Skeletal muscle satellite cell (primary cell): Measurements from ENCODE around the gene RANBP17. TPM values are rescaled to one million over a fixed set of nuclear protein-coding genes. Genes with fewer than 3 reads are reported as not detected.
"Not testable (repeated sequence)": the region's sequence is repeated elsewhere in the genome, so short reads cannot be mapped to it uniquely, and the experiment has no call there.

Experiments
- H3K27me3 ChIP-seq: 2 replicates; pipeline ENCODE4 v1.7.0; 2013; ENCODE audit warnings: low read length; ENCODE audit not compliant: control insufficient read depth, insufficient read depth
- H3K36me3 ChIP-seq: 2 replicates; pipeline ENCODE4 v1.7.0; 2013; ENCODE audit warnings: mild to moderate bottlenecking, control low read depth, low read length; ENCODE audit not compliant: insufficient read depth
- H3K4me1 ChIP-seq: 2 replicates; pipeline ENCODE4 v1.7.0; 2013; ENCODE audit warnings: low read length; ENCODE audit not compliant: control insufficient read depth, insufficient read depth
- H3K4me2 ChIP-seq: 2 replicates; pipeline ENCODE4 v1.7.0; 2013; ENCODE audit warnings: mild to moderate bottlenecking, low read length
- H3K4me3 ChIP-seq: 2 replicates; pipeline ENCODE4 v1.7.0; 2013; ENCODE audit warnings: low read length
- H3K9ac ChIP-seq: 2 replicates; pipeline ENCODE4 v1.7.0; 2013; ENCODE audit warnings: mild to moderate bottlenecking, low read depth, low read length, moderate library complexity
- H3K9me3 ChIP-seq: replicated peaks from 2 replicates; pipeline ENCODE4 v1.7.0; 2013; ENCODE audit warnings: mild to moderate bottlenecking, control low read depth, low read length
- total RNA-seq: library from RNA; depleted of rRNA; stranded (reverse); fragments of >200 nt; gene quantifications from 2 replicates; pipeline ENCODE4 v1.2.3, GENCODE V29; 2012; rRNA removed

The RANBP17 gene
- total RNA-seq, result 11.2 and 17.9 TPM in 2 replicates

DNA sequence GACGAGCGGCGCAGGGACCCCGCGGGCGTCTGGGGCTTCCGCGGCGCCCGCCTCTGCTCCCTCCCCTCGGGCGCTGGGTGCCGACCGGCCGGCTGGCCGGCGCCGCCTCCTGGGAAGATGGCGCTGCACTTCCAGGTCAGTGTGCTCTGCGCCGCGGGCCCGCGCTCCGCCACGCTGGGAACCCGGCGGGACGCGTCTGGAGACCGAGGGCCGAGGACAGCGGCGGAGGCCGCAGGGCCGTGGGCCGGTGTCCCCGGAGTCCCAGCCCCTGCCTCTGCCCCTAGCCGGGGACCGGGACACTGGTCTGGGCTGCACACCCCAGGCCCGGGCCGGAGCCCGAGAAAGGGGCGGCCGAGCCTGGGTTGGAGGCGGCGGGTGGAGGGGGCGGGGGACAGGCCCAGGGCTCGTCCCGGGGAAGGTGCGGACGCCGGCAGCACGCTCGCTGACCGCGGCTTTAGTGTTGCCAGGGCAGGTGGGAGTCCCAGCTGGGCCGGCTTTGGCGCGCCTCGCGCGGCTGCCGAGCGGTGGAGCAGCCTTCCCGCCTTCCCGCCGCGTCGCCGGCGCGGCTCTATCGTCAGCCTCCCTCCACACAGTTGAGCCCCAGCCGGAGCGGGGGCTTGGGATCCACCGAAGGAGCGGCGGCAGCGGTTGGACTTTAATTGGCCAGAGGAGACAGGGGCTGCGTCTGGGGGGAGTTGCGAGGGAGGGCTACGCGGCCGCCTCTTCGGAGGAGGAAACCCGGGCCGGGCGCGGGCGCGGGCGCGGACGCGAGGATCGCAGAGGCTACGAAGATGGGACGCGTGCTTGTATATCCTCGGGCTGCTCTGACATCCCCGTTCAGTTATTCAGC, at the start of gene RANBP17:
TSS of gene RANBP17 (plus strand) at position 102 of the 850 bp plus-strand sequence.
- peak within 1 kb of the TSS; percentile 76 for H3K4me2 ChIP-seq
- no peaks in the 10 kb centered on the region for H3K36me3 ChIP-seq
- peaks cover 7% of the 10 kb centered on the region for H3K9me3 ChIP-seq
- H3K9ac ChIP-seq, result peak within 1 kb of the TSS; percentile 85
- peak within 1 kb of the TSS; percentile 79 for H3K4me3 ChIP-seq
- H3K4me1 ChIP-seq, result peaks cover 14% of the 10 kb centered on the region
- no peaks in the 10 kb centered on the region for H3K27me3 ChIP-seq

GRCh38 chr5:170813231-170813630, 48.6 kb upstream of the RANBP17 start:
- Histone ChIP-seq H3K9me3 (no peaks in the 10 kb centered on the region), H3K9ac (no peak overlapping the region), H3K4me1 (no peaks in the 10 kb centered on the region), H3K4me3 (no peak overlapping the region), H3K27me3 (no peaks in the 10 kb centered on the region), H3K4me2 (no peak overlapping the region), H3K36me3 (no peaks in the 10 kb centered on the region)

DNA sequence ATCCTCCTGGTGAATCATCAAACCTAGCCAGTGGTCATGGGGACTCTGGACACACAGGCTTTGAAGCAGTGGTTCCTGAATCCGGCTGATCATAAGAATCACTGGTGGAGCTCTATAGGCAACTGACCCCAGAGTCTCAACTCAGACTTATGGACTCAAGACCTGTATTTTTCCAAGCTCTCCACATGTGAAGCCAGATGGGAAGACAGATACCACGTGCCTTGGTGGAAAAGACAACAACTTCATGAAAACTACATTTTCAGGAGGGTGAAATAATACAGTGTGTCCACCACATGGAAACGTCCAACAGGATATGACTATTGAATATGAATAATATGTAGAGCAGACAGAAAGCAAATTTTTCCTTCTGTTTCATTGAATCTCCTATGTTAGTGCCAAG, 44.6 kb upstream of the RANBP17 start:
- Histone ChIP-seq H3K36me3 (no peaks in the 10 kb centered on the region), H3K9ac (no peak overlapping the region), H3K4me1 (no peaks in the 10 kb centered on the region), H3K4me2 (no peak overlapping the region), H3K4me3 (no peak overlapping the region), H3K27me3 (peaks cover 5% of the 10 kb centered on the region), H3K9me3 (no peaks in the 10 kb centered on the region)

- Histone ChIP-seq H3K27me3 (peaks cover 9% of the 10 kb centered on the region), H3K36me3 (no peaks in the 10 kb centered on the region), H3K9me3 (no peaks in the 10 kb centered on the region), H3K4me3 (no peak overlapping the region), H3K9ac (no peak overlapping the region), H3K4me2 (no peak overlapping the region), H3K4me1 (no peaks in the 10 kb centered on the region)
Observed at GRCh38 chr5:170818232-170818631, 43.6 kb upstream of the RANBP17 start.

DNA sequence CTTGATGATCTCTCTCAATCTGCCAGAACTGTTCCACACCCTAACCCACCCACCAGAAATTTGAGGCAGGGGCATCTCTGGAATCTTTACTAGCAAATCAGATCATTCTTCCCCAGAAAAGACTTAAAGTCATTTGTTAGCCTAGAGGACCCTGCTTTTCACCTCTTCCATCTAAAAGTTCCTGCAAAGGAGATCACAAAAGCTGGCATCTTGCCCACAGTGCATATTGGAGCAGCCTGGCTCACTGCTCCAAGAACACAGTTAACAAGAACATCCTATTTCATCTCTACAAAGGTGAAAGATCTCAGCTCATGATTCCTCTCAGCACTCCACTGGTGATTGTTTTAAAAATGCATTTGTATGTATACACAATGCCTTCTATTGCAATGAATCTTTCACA, 42.0 kb upstream of the RANBP17 start:
- H3K27me3 ChIP-seq, result peaks cover 9% of the 10 kb centered on the region
- H3K4me2 ChIP-seq, result no peak overlapping the region
- no peak overlapping the region for H3K9ac ChIP-seq
- H3K4me1 ChIP-seq, result no peaks in the 10 kb centered on the region
- H3K9me3 ChIP-seq, result no peaks in the 10 kb centered on the region
- no peak overlapping the region for H3K4me3 ChIP-seq
- H3K36me3 ChIP-seq, result no peaks in the 10 kb centered on the region

DNA sequence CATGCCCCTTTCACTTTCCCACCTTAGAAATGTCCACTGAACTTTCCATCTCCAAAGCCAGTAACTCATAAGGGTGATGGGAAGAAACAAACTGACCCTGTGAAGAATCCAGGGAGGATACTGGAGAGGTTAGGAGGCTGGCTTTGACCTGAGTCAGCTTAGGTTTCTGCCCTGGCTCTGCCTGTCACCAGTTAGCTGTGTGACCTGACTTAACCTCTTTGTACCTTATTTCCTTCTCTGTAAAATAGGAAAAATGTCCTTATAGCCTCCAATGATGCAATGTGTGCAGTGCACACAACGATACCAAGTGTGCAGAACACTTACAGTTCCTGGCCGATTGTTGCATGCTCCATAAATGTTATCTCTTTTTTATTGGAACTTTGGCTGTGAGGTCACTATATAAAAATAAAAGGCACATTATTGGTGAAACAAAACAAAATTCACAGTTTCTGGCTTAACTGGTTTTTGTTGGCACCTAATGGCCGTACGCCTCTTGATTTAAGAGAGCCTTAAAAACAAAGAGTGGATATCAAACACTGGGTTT, 40.5 kb upstream of the RANBP17 start:
- H3K27me3 ChIP-seq, result peaks cover 9% of the 10 kb centered on the region
- no peaks in the 10 kb centered on the region for H3K4me1 ChIP-seq
- H3K4me2 ChIP-seq, result no peak overlapping the region
- no peaks in the 10 kb centered on the region for H3K9me3 ChIP-seq
- no peak overlapping the region for H3K9ac ChIP-seq
- no peak overlapping the region for H3K4me3 ChIP-seq
- no peaks in the 10 kb centered on the region for H3K36me3 ChIP-seq

- Histone ChIP-seq H3K4me2 (no peak overlapping the region), H3K4me1 (no peaks in the 10 kb centered on the region), H3K9me3 (no peaks in the 10 kb centered on the region)
Observed at GRCh38 chr5:170826117-170826516, 35.7 kb upstream of the RANBP17 start.

DNA sequence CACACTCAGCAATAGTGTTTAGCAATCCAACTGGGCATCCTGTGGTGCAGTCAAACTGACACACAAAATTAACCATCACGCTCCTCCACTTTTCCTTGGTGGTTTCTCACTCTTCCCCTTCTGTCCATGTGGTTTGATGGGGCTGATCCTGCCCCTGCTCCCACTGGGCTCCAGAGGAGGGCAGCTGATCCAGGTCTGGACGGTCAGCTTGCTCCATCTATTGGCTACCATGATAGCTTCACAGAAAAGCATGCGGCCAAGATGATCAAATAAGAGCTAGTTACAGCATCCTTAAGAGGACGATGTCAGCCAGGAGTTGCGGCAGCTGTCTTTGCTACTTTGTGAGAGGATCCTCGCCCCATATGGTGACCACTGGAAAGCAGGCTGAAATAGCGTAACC, 29.6 kb upstream of the RANBP17 start:
- Histone ChIP-seq H3K4me3 (no peak overlapping the region), H3K27me3 (no peaks in the 10 kb centered on the region), H3K36me3 (no peaks in the 10 kb centered on the region), H3K9me3 (no peaks in the 10 kb centered on the region), H3K4me2 (no peak overlapping the region), H3K9ac (no peak overlapping the region), H3K4me1 (no peaks in the 10 kb centered on the region)

More at GRCh38 chr5:170826117-170826516, 35.7 kb upstream of the RANBP17 start:
- H3K4me3 ChIP-seq, result no peak overlapping the region
- no peaks in the 10 kb centered on the region for H3K36me3 ChIP-seq
- H3K9ac ChIP-seq, result no peak overlapping the region
- H3K27me3 ChIP-seq, result peaks cover 6% of the 10 kb centered on the region

- H3K4me1 ChIP-seq, H3K27me3 ChIP-seq, H3K9ac ChIP-seq, H3K9me3 ChIP-seq, H3K4me3 ChIP-seq, H3K4me2 ChIP-seq, H3K36me3 ChIP-seq: not testable (repeated sequence)
Observed at GRCh38 chr5:170833981-170834380, 27.8 kb upstream of the RANBP17 start.

- no peak overlapping the region for H3K9ac ChIP-seq
- no peak overlapping the region for H3K4me2 ChIP-seq
- no peaks in the 10 kb centered on the region for H3K36me3 ChIP-seq
- H3K9me3 ChIP-seq, result no peaks in the 10 kb centered on the region
- H3K27me3 ChIP-seq, result peaks cover 2% of the 10 kb centered on the region
- H3K4me3 ChIP-seq, result no peak overlapping the region
- H3K4me1 ChIP-seq, result no peaks in the 10 kb centered on the region
Observed at GRCh38 chr5:170836226-170836625, 25.6 kb upstream of the RANBP17 start.

- no peak overlapping the region for H3K4me2 ChIP-seq
- no peaks in the 10 kb centered on the region for H3K36me3 ChIP-seq
- H3K4me3 ChIP-seq, result no peak overlapping the region
- H3K9ac ChIP-seq, result no peak overlapping the region
- H3K27me3 ChIP-seq, result peaks cover 2% of the 10 kb centered on the region
- H3K9me3 ChIP-seq, result no peaks in the 10 kb centered on the region
- no peaks in the 10 kb centered on the region for H3K4me1 ChIP-seq
Observed at GRCh38 chr5:170843870-170844269, 17.9 kb upstream of the RANBP17 start.

GRCh38 chr5:170844651-170845050, 17.2 kb upstream of the RANBP17 start:
- no peak overlapping the region for H3K4me2 ChIP-seq
- no peaks in the 10 kb centered on the region for H3K36me3 ChIP-seq
- no peaks in the 10 kb centered on the region for H3K9me3 ChIP-seq
- H3K4me3 ChIP-seq, result no peak overlapping the region
- no peak overlapping the region for H3K9ac ChIP-seq
- H3K4me1 ChIP-seq, result no peaks in the 10 kb centered on the region
- H3K27me3 ChIP-seq, result peaks cover 2% of the 10 kb centered on the region
